Activated CD4-positive, alpha-beta T cell treated with anti-CD3 and anti-CD28 coated beads for 4 hours (primary cell): Measurements from ENCODE around the gene ZDHHC17.

Source experiments
- DNase-seq, 2 donors: peaks; one replicate each; pipeline ENCODE4 v3.0.0-alpha.2; 2020

ZDHHC17 gene

GRCh38 chr12:76879710-76880518 is 116.0 kb downstream of the ZDHHC17 start:
- DNase-seq = no peak

GRCh38 chr12:76880519-76881023 is 116.7 kb downstream of the ZDHHC17 start:
- DNase-seq = no peak

- no peak for DNase-seq
Observed at GRCh38 chr12:76881142-76881541, 117.2 kb downstream of the ZDHHC17 start.

- no peak for DNase-seq
Observed at GRCh38 chr12:76882367-76882766, 118.5 kb downstream of the ZDHHC17 start.

GRCh38 chr12:76883151-76883550 is 119.2 kb downstream of the ZDHHC17 start:
- DNase-seq = no peak

- no peak for DNase-seq
Observed at GRCh38 chr12:76883811-76884210, 119.9 kb downstream of the ZDHHC17 start.

- no peak for DNase-seq
Observed at GRCh38 chr12:76888775-76889174, 124.9 kb downstream of the ZDHHC17 start.

GRCh38 chr12:76890151-76891143 is 126.5 kb downstream of the ZDHHC17 start:
- DNase-seq = peak; percentile 53 to 59

GRCh38 chr12:76891609-76892008 is 127.7 kb downstream of the ZDHHC17 start:
- no peak for DNase-seq

- DNase-seq = no peak
Observed at GRCh38 chr12:76895796-76896195, 131.9 kb downstream of the ZDHHC17 start.

GRCh38 chr12:76896274-76896673 is 132.4 kb downstream of the ZDHHC17 start:
- DNase-seq = no peak

- no peak for DNase-seq
Observed at GRCh38 chr12:76898442-76898841, 134.5 kb downstream of the ZDHHC17 start.

GRCh38 chr12:76899522-76899921 is 135.6 kb downstream of the ZDHHC17 start:
- DNase-seq = no peak

GRCh38 chr12:76901628-76902380 is 137.9 kb downstream of the ZDHHC17 start:
- no peak for DNase-seq
